Measurements from ENCODE around the gene ADARB1.

DNA sequence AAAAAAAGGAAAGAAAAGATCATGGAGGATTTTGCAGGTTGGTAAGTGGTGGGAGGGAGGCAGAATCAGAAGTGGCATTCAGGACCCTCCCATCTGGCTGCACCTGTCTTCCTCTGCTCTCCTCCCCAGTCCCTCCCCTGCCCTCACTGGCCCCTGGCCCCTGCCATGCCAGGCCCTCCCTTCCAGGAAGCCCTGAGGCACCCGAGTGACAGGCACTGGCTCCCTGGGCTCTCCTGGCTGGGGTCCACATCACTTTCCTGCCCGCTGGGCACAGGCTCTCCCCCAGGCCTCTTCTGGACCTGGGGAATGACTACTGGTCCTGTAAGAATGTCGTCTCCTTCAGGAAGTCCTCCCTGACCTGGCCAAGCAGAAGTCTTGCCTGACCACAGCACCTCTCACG lies 15.3 kb upstream of the ADARB1 start:
- TF ChIP-seq CTCF (conservative IDR thresholded peaks at IDR 0.05; ENCODE audit: low read depth in 2 of 2) (no peak), REST (IDR thresholded peaks at IDR 0.05; ENCODE audit: unreplicated experiment) (no peak), EZH2 (IDR thresholded peaks at IDR 0.05; ENCODE audit: low read depth, unreplicated experiment) (no peak), STAT1 (IDR thresholded peaks at IDR 0.05; ENCODE audit: unreplicated experiment) (no peak), NANOG (IDR thresholded peaks at IDR 0.05; ENCODE audit: borderline replicate concordance) (no peak), CREB1 (CRISPR knock-in tag; IDR thresholded peaks at IDR 0.05; ENCODE audit: low read depth) (no peak)
